Mucosa of descending colon (tissue), 3 donors: Measurements from ENCODE around the gene TMPRSS6. TPM values are rescaled to one million over a fixed set of nuclear protein-coding genes. Genes with fewer than 3 reads are reported as not detected.
A peak's percentile ranks its signal among the peaks of the same experiment; 100 is the strongest.

Source experiments
- ATAC-seq: fragments of 200-7000 bp; cut with Tn5 transposase; one replicate; pipeline ENCODE4 v1.9.1; 2020; ENCODE audit warnings: mild to moderate bottlenecking, moderate library complexity
- DNase-seq, 3 donors: peaks; one replicate each; pipeline ENCODE4 v3.0.0-alpha.2; 2020
- H3K36me3 ChIP-seq: fragments of 200-600 bp; one replicate; pipeline ENCODE4 v1.8.0; 2021; ENCODE audit warnings: low read depth, mild to moderate bottlenecking
- H3K4me1 ChIP-seq: fragments of 200-600 bp; one replicate; pipeline ENCODE4 v1.8.0; 2021; ENCODE audit warnings: low read depth, mild to moderate bottlenecking
- H3K4me3 ChIP-seq: fragments of 200-600 bp; one replicate; pipeline ENCODE4 v1.8.0; 2021; ENCODE audit warnings: mild to moderate bottlenecking
- H3K9me3 ChIP-seq: fragments of 200-600 bp; one replicate; pipeline ENCODE4 v1.8.0; 2021; ENCODE audit warnings: mild to moderate bottlenecking
- intact Hi-C, 2 donors: fragments of 100-400 bp; cut with DNase I in 1 of 2; cut with micrococcal nuclease in 1 of 2; formaldehyde crosslinking; loops; one replicate each; pipeline versions ENCODE4 v1.11.0 to v1.11.1; 2022; cut with DNase I, micrococcal nuclease
- total RNA-seq, 3 donors: library from RNA; stranded (reverse); fragmentation: NEBNext Ultra II Directional in 2 of 3; extraction: Animal tissue kit (Norgen Biotek cat#: 25700) in 2 of 3; gene quantifications; one replicate each; pipeline versions ENCODE4 v1.2.1 to v1.2.4, GENCODE V29; 2021 to 2023
- TF ChIP-seq, protein P1 (sequence below): fragments of 200-600 bp; IDR thresholded peaks from one replicate; pipeline ENCODE4 v1.8.0; 2022; ENCODE audit warnings: antibody characterized with exemption, mild to moderate bottlenecking
- donor health status: DM: no; HTN: no; CAD: no; lungs with moderate emphysema.
- donor health status: DM: no; HTN: no; CAD: no.
- donor health status: DM: no; HTN: yes; CAD: no.

TMPRSS6 gene
- total RNA-seq, 3 donors from 2014 or later, result 0.29 to 0.46 TPM; not detected in 1

DNA sequence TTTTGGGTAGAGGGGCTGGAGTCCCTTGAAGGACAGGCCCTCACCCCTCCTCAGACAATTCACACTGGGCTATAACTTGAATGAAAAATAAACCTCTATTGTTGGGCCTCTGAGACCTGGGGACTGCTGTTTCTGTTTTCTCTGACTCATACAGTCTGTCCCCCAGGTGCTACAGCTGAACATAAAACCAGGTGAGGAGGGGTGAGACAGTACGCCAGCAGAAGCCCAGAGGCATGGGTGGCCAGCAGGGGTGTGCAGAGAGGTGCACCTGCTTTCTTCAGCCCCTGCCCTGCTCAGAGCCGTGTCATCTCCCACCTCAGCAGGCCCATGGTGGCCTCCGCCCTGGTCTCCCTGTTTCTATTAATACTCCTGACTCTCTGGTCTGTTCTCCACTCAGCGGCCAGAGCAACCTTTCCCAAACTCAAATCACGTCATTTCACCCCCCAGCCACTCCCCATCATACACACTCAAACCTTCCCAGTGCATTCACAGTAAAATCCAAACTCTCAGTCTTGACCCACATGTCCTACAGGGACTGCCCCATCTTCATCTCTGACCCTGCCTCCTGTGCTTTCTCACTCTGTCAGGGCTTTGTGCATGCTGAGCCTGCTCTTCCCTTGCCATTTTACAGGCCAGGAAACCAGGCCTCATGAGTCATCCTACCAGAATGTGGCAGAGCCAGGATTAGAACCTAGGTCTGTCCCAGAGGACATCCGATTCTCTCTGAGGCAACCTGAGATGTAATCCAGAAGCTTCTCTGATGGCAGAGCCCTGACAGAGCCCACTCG lies 45.6 kb upstream of the TMPRSS6 start:
- no peak for ATAC-seq
- no peak for DNase-seq
- no peaks in the 10 kb centered on the region for H3K36me3 ChIP-seq
- H3K9me3 ChIP-seq, result no peaks in the 10 kb centered on the region
- intact Hi-C loops, result loop anchor here in 1 of 2 donors (10.0 kb wide), 1 partner anchor 50 kb away; no protein-coding TSS in a partner anchor
- no peak overlapping the region for H3K4me3 ChIP-seq
- no peaks in the 10 kb centered on the region for H3K4me1 ChIP-seq
- TF ChIP-seq, protein P1, sequence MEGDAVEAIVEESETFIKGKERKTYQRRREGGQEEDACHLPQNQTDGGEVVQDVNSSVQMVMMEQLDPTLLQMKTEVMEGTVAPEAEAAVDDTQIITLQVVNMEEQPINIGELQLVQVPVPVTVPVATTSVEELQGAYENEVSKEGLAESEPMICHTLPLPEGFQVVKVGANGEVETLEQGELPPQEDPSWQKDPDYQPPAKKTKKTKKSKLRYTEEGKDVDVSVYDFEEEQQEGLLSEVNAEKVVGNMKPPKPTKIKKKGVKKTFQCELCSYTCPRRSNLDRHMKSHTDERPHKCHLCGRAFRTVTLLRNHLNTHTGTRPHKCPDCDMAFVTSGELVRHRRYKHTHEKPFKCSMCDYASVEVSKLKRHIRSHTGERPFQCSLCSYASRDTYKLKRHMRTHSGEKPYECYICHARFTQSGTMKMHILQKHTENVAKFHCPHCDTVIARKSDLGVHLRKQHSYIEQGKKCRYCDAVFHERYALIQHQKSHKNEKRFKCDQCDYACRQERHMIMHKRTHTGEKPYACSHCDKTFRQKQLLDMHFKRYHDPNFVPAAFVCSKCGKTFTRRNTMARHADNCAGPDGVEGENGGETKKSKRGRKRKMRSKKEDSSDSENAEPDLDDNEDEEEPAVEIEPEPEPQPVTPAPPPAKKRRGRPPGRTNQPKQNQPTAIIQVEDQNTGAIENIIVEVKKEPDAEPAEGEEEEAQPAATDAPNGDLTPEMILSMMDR, result no peak

DNA sequence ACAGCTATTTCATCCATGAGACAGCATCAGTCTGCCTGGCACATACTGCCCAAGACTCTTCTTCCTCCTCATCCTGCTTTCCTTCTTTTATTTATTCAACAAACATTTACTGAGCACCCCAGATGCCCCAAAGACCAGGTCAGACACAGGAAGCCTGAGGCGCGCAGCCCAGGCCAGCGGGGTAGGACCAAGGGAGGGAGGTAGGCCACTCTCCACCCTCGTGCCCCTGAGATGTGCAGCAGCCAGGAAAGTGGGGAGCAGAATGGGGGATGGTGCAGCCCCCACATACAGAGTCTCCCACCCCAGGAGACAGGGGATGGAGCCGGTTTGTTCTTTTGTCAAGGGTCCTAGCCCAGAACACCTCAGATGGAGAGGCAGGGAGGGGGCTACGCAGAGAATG lies 44.4 kb upstream of the TMPRSS6 start:
- TF ChIP-seq, protein P1, result no peak
- Histone ChIP-seq H3K4me1 (no peaks in the 10 kb centered on the region), H3K4me3 (no peak overlapping the region), H3K9me3 (no peaks in the 10 kb centered on the region), H3K36me3 (no peaks in the 10 kb centered on the region)
- DNase-seq (no peak), ATAC-seq (no peak)
- intact Hi-C loops, result loop anchor here in 1 of 2 donors (10.0 kb wide), 1 partner anchor 51 kb away; no protein-coding TSS in a partner anchor

GRCh38 chr22:37151401-37151800 lies 41.9 kb upstream of the TMPRSS6 start:
- DNase-seq (no peak), ATAC-seq (no peak)
- Histone ChIP-seq H3K9me3 (no peaks in the 10 kb centered on the region), H3K4me3 (no peak overlapping the region), H3K4me1 (no peaks in the 10 kb centered on the region), H3K36me3 (no peaks in the 10 kb centered on the region)
- intact Hi-C loops, result loop anchor here in 1 of 2 donors (10.0 kb wide), 1 partner anchor 53 kb away; no protein-coding TSS in a partner anchor
- TF ChIP-seq, protein P1, result no peak

DNA sequence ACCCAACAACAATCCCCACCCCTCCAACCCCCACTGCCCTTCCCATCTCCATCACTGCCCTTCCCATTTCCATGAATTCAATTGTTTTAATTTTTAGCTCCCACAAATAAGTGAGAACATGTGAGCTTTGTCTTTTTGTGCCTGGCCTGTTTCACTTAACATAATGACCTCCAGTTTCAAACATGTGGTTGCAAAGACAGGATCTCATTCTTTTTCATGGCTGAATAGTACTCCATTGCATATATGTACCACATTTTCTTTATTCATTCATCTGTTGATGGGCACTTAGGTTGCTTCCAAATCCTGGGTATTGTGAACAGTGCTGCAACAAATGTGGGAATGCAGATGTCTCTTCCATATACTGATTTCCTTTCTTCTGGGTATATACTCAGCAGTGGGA lies 41.2 kb upstream of the TMPRSS6 start:
- TF ChIP-seq, protein P1, result no peak
- no peak for DNase-seq
- peaks cover 4% of the 10 kb centered on the region for H3K4me1 ChIP-seq
- intact Hi-C loops, result loop anchor here in 1 of 2 donors (10.0 kb wide), 1 partner anchor 54 kb away; no protein-coding TSS in a partner anchor
- ATAC-seq, result no peak
- no peaks in the 10 kb centered on the region for H3K36me3 ChIP-seq
- H3K4me3 ChIP-seq, result no peak overlapping the region
- H3K9me3 ChIP-seq, result no peaks in the 10 kb centered on the region

DNA sequence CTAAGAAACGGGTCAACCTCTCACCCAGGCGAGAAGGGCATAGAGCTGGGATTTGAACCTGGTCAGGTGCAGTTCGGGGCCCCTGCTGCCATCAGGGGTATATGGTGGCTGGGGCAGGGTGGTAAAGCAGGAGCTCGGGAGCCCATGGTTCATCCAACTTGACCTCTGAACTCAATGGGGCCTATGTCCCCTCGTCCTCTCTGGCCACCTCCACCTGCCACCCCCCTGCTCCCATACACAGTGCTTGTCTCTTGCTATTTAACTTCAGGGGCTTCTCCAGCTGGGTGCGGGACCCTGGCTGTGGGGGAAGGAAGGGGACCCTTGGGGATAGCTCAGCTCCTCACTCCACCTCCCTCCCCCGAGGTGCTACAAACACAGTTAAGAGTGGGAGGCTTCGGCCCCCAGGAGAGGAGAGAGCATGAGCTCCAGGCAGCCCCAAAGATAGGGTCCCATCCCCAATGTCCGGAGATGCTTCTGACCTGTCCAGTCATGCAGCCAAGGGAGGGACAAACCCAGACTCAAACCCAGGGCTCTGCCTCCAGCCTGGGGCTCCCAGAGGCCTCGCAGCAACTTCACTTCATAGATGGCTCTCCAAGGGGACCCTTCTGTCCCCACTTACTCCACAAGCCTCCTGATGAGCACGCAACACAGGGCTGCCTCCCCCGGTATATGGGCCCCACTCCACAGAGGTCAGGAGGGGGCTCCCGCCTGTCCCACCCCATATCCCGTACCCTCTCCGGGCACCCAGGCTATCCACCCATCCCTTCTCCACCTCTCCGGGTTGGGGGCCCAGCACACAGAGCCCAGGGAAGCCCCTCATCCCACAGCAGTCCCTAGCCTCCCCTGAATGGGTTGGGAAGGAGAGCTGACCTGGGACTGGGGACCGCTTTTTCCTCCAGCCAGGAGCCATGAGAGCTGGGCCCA lies 39.5 kb upstream of the TMPRSS6 start:
- TF ChIP-seq, protein P1, result no peak
- peaks cover 4% of the 10 kb centered on the region for H3K4me1 ChIP-seq
- DNase-seq, result peak in 1 of 3 donors; percentile 40
- intact Hi-C loops, result no loop called here
- ATAC-seq, result peak; percentile 17
- H3K36me3 ChIP-seq, result no peaks in the 10 kb centered on the region
- H3K9me3 ChIP-seq, result no peaks in the 10 kb centered on the region
- H3K4me3 ChIP-seq, result peak overlapping the region; percentile 11
